SU-DHL-6 (cell line): Measurements from ENCODE around the gene DCHS2.

ENCODE experiments used
- H2AFZ ChIP-seq: fragments of 200-600 bp; sonication (generic); 2 replicates; pipeline ENCODE4 v1.6.1; 2014; ENCODE audit warnings: low read depth, mild to moderate bottlenecking, moderate library complexity, mixed read lengths, antibody characterized with exemption, low read length; ENCODE audit not compliant: severe bottlenecking
- H3F3A ChIP-seq: fragments of 200-600 bp; shearing (Covaris generic); 2 replicates; pipeline ENCODE4 v1.6.0; 2016; ENCODE audit warnings: antibody characterized with exemption, mild to moderate bottlenecking; ENCODE audit not compliant: insufficient read depth
- H3K27ac ChIP-seq: fragments of 200-600 bp; sonication (generic); 2 replicates; pipeline ENCODE4 v1.5.1; 2016; ENCODE audit warnings: low read depth, mild to moderate bottlenecking, low read length, moderate library complexity, mixed read lengths
- H3K27me3 ChIP-seq: fragments of 200-600 bp; sonication (generic), shearing (Covaris generic); 2 replicates; pipeline ENCODE4 v1.6.0; 2014; ENCODE audit warnings: mild to moderate bottlenecking, low read length
- H3K36me3 ChIP-seq: fragments of 200-600 bp; sonication (generic); 2 replicates; pipeline ENCODE4 v1.6.1; 2014; ENCODE audit warnings: mild to moderate bottlenecking, low read length, mixed read lengths
- H3K4me2 ChIP-seq: fragments of 300-600, 200-600 bp; shearing (Covaris generic), sonication (generic); 2 replicates; pipeline ENCODE4 v1.6.0; 2014; ENCODE audit warnings: low read length, low read depth, mild to moderate bottlenecking; ENCODE audit not compliant: poor library complexity, severe bottlenecking
- H3K4me3 ChIP-seq: fragments of 200-600 bp; sonication (generic); 2 replicates; pipeline ENCODE4 v1.5.1; 2014; ENCODE audit warnings: antibody characterized with exemption, low read length, mild to moderate bottlenecking, mixed read lengths; ENCODE audit not compliant: insufficient read depth, poor library complexity, severe bottlenecking
- H3K79me2 ChIP-seq: fragments of 200-600 bp; sonication (generic); 2 replicates; pipeline ENCODE4 v1.6.1; 2014; ENCODE audit warnings: mild to moderate bottlenecking, low read length, moderate library complexity; ENCODE audit not compliant: insufficient read depth
- H3K9ac ChIP-seq: fragments of 200-600 bp; sonication (generic); 2 replicates; pipeline ENCODE4 v1.7.0; 2014; ENCODE audit warnings: mild to moderate bottlenecking, low read length
- H3K9me2 ChIP-seq: fragments of 200-600 bp; sonication (generic); replicated peaks from 2 replicates; pipeline ENCODE4 v1.6.1; 2014; ENCODE audit warnings: low read length; ENCODE audit not compliant: insufficient read depth
- H3K9me3 ChIP-seq: fragments of 200-600 bp; sonication (generic); 2 replicates; pipeline ENCODE4 v1.6.1; 2014; ENCODE audit warnings: low read length, mixed read lengths; ENCODE audit not compliant: insufficient read depth
- H4K20me1 ChIP-seq: fragments of 200-600 bp; sonication (generic); 2 replicates; pipeline ENCODE4 v1.6.1; 2014; ENCODE audit warnings: low read depth, mild to moderate bottlenecking, antibody characterized with exemption, low read length, moderate library complexity, mixed read lengths
- CTCF ChIP-seq: fragments of 200-600 bp; sonication (generic); IDR thresholded peaks from one replicate; pipeline ENCODE4 v1.5.1; 2017; ENCODE audit warnings: antibody characterized with exemption, mild to moderate bottlenecking, low read length, moderate library complexity; ENCODE audit not compliant: insufficient read depth, poor library complexity, severe bottlenecking
- EZH2phosphoT487 ChIP-seq: fragments of 200-600 bp; sonication (generic), shearing (Covaris generic); conservative IDR thresholded peaks from 2 replicates; pipeline ENCODE4 v1.6.1; 2018; ENCODE audit warnings: mild to moderate bottlenecking, antibody characterized with exemption, low read length, moderate library complexity, mixed read lengths

DCHS2 gene

GRCh38 chr4:154277172-154277571 is 214.4 kb downstream of the DCHS2 start:
- Histone ChIP-seq H2AFZ (no peak overlapping the region), H4K20me1 (no peaks in the 10 kb centered on the region), H3K4me2 (no peak overlapping the region), H3K27me3 (no peaks in the 10 kb centered on the region), H3K79me2 (no peaks in the 10 kb centered on the region), H3K9me2 (no peaks in the 10 kb centered on the region), H3K9ac (no peak overlapping the region), H3K4me3 (no peak overlapping the region), H3K27ac (no peak overlapping the region), H3K36me3 (no peaks in the 10 kb centered on the region), H3F3A (no peaks in the 10 kb centered on the region), H3K9me3 (no peaks in the 10 kb centered on the region)
- TF ChIP-seq EZH2phosphoT487, result no peak
- TF ChIP-seq CTCF, result no peak

GRCh38 chr4:154276496-154276895 is 215.1 kb downstream of the DCHS2 start:
- Histone ChIP-seq H4K20me1 (no peaks in the 10 kb centered on the region), H3K9me3 (no peaks in the 10 kb centered on the region), H3K27me3 (no peaks in the 10 kb centered on the region)

GRCh38 chr4:154254999-154255398 is 236.6 kb downstream of the DCHS2 start:
- no peaks in the 10 kb centered on the region for H3K79me2 ChIP-seq
- H3K36me3 ChIP-seq, result no peaks in the 10 kb centered on the region
- no peaks in the 10 kb centered on the region for H3K9me2 ChIP-seq
- no peaks in the 10 kb centered on the region for H4K20me1 ChIP-seq
- no peak overlapping the region for H3K4me3 ChIP-seq
- H3K4me2 ChIP-seq, result no peak overlapping the region
- no peaks in the 10 kb centered on the region for H3K9me3 ChIP-seq
- no peak overlapping the region for H2AFZ ChIP-seq
- no peak overlapping the region for H3K9ac ChIP-seq
- no peak overlapping the region for H3K27ac ChIP-seq
- no peaks in the 10 kb centered on the region for H3F3A ChIP-seq
- TF ChIP-seq CTCF (no peak), EZH2phosphoT487 (no peak)
- H3K27me3 ChIP-seq, result no peaks in the 10 kb centered on the region

More at GRCh38 chr4:154276496-154276895, 215.1 kb downstream of the DCHS2 start:
- TF ChIP-seq CTCF (no peak), EZH2phosphoT487 (no peak)
- Histone ChIP-seq H3K4me3 (no peak overlapping the region), H3F3A (no peaks in the 10 kb centered on the region), H3K9me2 (no peaks in the 10 kb centered on the region), H3K27ac (no peak overlapping the region), H3K79me2 (no peaks in the 10 kb centered on the region), H3K36me3 (no peaks in the 10 kb centered on the region), H3K9ac (no peak overlapping the region), H2AFZ (no peak overlapping the region), H3K4me2 (no peak overlapping the region)

GRCh38 chr4:154234576-154234975 is 257.0 kb downstream of the DCHS2 start:
- H3K79me2 ChIP-seq, result no peaks in the 10 kb centered on the region
- no peaks in the 10 kb centered on the region for H3K36me3 ChIP-seq
- TF ChIP-seq EZH2phosphoT487 (no peak), CTCF (no peak)
- H3K9me2 ChIP-seq, result no peaks in the 10 kb centered on the region
- H3K27ac ChIP-seq, result no peak overlapping the region
- no peaks in the 10 kb centered on the region for H3K27me3 ChIP-seq
- no peaks in the 10 kb centered on the region for H3K9me3 ChIP-seq
- no peaks in the 10 kb centered on the region for H3F3A ChIP-seq
- no peak overlapping the region for H3K9ac ChIP-seq
- H2AFZ ChIP-seq, result no peak overlapping the region
- H3K4me2 ChIP-seq, result no peak overlapping the region
- H4K20me1 ChIP-seq, result no peaks in the 10 kb centered on the region
- no peak overlapping the region for H3K4me3 ChIP-seq
